Heart left ventricle (tissue), 16 donors: ENCODE measurements around the gene LRMDA. TPM values are rescaled to one million over a fixed set of nuclear protein-coding genes. Genes with fewer than 3 reads are reported as not detected.

ENCODE experiments used
- ATAC-seq, 4 donors: fragments of 200-7000 bp; cut with Tn5 transposase; one replicate each; pipeline ENCODE4 v1.9.1; 2020 to 2022; ENCODE audit warnings: moderate library complexity in 4 of 4, mild to moderate bottlenecking in 3 of 4, moderate number of reproducible peaks in 1 of 4
- DNase-seq, 5 donors: peaks; one replicate each; pipeline ENCODE4 v3.0.0-alpha.2; 2020
- H3K27ac ChIP-seq, 12 donors: fragments of 200-600 bp; sonication (generic) in 4 of 12; one replicate each; pipeline versions ENCODE4 v1.5.0 to v1.8.0; 2016 to 2022; ENCODE audit warnings: mild to moderate bottlenecking in 2 of 12
- H3K27me3 ChIP-seq, 9 donors: fragments of 200-600 bp; sonication (generic) in 2 of 9; one replicate each; pipeline versions ENCODE4 v1.5.1 to v1.8.0; 2016 to 2022; ENCODE audit warnings: mild to moderate bottlenecking in 3 of 9
- H3K36me3 ChIP-seq, 9 donors: fragments of 200-600 bp; sonication (generic) in 2 of 9; one replicate each; pipeline versions ENCODE4 v1.5.0 to v1.8.0; 2018 to 2022; ENCODE audit warnings: mild to moderate bottlenecking in 2 of 9
- H3K4me1 ChIP-seq, 12 donors: fragments of 200-600 bp; sonication (generic) in 4 of 12; one replicate each; pipeline versions ENCODE4 v1.5.0 to v1.8.0; 2016 to 2022; ENCODE audit warnings: mild to moderate bottlenecking in 3 of 12
- H3K4me3 ChIP-seq, 12 donors: fragments of 200-600 bp; sonication (generic) in 4 of 12; one replicate each; pipeline versions ENCODE4 v1.5.0 to v1.8.0; 2017 to 2022; ENCODE audit warnings: mild to moderate bottlenecking in 9 of 12, moderate library complexity in 4 of 12
- H3K9me3 ChIP-seq, 12 donors: fragments of 200-600 bp; sonication (generic) in 4 of 12; one replicate each; pipeline versions ENCODE4 v1.5.0 to v1.8.0; 2016 to 2022; ENCODE audit warnings: mild to moderate bottlenecking in 1 of 12
- CTCF ChIP-seq, 12 donors: fragments of 200-600 bp; sonication (generic) in 4 of 12; IDR thresholded peaks; one replicate each; pipeline versions ENCODE4 v1.5.0 to v1.8.0; 2018 to 2022; ENCODE audit warnings: antibody characterized with exemption in 12 of 12, mild to moderate bottlenecking in 5 of 12
- POLR2A ChIP-seq, 2 donors: fragments of 450-650 bp; IDR thresholded peaks; one replicate each; pipeline ENCODE4 v1.6.1; 2017; ENCODE audit warnings: antibody characterized with exemption in 2 of 2, mild to moderate bottlenecking in 2 of 2, moderate library complexity in 2 of 2
- WGBS, 4 donors: extraction: QIAGEN DNeasy Blood & Tissue Kit in 2 of 4; methylation state at CpG; one replicate each; pipeline versions ENCODE4 v1.1.5 to v1.1.7; 2013 to 2018; 5-methylcytosine and 5-hydroxymethylcytosine counted together
- intact Hi-C, 10 donors: fragments of 100-400 bp; cut with DNase I; formaldehyde crosslinking; loops; one replicate each; pipeline versions ENCODE4 v1.11.1 to v1.14.2; 2022
- polyA plus RNA-seq, 2 donors: library from polyadenylated mRNA; stranded (reverse); fragments of 200-250 nt; gene quantifications; one replicate each; pipeline ENCODE4 v1.2.3, GENCODE V29; 2013
- total RNA-seq, 9 donors: library from RNA; depleted of rRNA in 2 of 9; stranded (reverse); fragments of >200 nt in 2 of 9; fragmentation: NEBNext Ultra II Directional in 3 of 9; extraction: Animal tissue kit (Norgen Biotek cat#: 25700) in 3 of 9; gene quantifications; one replicate each; pipeline versions ENCODE4 v1.1.0 to v1.2.4, GENCODE V29; 2016 to 2023
- donor health status: ischemic (EF 13 %, LVEDD 7.1; RV severe dilation, severe dysfunction).
- donor health status: healthy with polysubstance abuse.
- donor health status: DM: no; HTN: yes; CAD: no.
- donor health status: DM: no; HTN: no; CAD: no.
- donor health status: ischemic (EF 25% LVEDD 6.9; RV normal size, moderate dysfunction).
- donor health status: ischemic (EF 25% LVEDD 5.7; RV mildly dilated, moderate dysfunction).
- donor health status: healthy.
- donor health status: DM: yes; HTN: yes; CAD: no.
- donor health status: ischemic (EF 35%, LVEDD 5.7; RV mildly dilated, moderate dysfunction).
- donor health status: nonischemic (EF 11% LVEDD 7.7; RV severe dilation, severe dysfunction).
- donor health status: DM: yes; HTN: yes; CAD: no.
- donor health status: PGD.
- donor health status: ischemic (EF 29% LVEDD 5.4; RV normal size, mild dysfunction).
- donor health status: nonischemic (EF 23%, LVEDD 6.1; RV moderate dilation, normal function).

Gene LRMDA
- total and polyA plus RNA-seq, 11 donors, result 2.4 to 34.4 (median 14.9) TPM

DNA sequence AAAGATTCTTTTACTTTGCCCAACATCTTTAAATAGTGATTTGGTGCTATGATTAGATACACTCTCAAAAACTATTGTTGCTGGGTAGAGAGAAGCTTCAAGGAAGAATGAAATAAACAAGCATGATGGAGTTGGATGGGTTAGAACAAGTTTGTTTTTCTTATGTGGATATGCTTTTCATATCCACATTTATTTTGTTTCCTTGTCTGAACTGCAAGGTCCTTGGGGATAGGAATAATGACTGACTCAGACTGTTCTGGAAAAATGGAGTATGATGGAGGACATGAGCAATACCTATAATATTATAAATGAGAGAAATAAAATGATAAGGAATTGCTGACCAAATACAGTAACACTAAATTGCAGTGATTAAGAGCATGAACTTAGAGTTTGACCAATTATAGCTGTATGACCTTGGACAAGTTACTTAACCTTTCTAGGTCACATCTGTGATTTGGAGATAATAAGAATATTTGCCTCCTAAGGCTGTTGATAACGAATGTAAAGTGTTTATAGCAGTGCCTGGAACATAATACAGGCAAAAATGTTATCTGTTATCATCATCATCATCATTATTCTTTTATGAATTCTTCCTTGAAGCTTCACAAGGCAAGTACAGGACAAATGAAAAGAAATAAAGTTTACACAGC is 847.5 kb downstream of the LRMDA start:
- WGBS, 4 donors, result 50 to 60% (median 52%) methylated on average over 1 of the region's 1 CpG
- Histone ChIP-seq H3K9me3 (peaks cover 0 to 28% (median 19%) of the 10 kb centered on the region in 12 donors), H3K27ac (no peak overlapping the region), H3K36me3 (no peaks in the 10 kb centered on the region), H3K4me3 (no peak overlapping the region), H3K27me3 (no peaks in the 10 kb centered on the region), H3K4me1 (peaks cover 0 to 13% (median 0%) of the 10 kb centered on the region in 12 donors)
- ATAC-seq (no peak), DNase-seq (no peak)
- TF ChIP-seq CTCF (IDR thresholded peaks at IDR 0.05), result no peak
- TF ChIP-seq POLR2A (IDR thresholded peaks at IDR 0.05), result no peak
- intact Hi-C loops, result no loop called here

DNA sequence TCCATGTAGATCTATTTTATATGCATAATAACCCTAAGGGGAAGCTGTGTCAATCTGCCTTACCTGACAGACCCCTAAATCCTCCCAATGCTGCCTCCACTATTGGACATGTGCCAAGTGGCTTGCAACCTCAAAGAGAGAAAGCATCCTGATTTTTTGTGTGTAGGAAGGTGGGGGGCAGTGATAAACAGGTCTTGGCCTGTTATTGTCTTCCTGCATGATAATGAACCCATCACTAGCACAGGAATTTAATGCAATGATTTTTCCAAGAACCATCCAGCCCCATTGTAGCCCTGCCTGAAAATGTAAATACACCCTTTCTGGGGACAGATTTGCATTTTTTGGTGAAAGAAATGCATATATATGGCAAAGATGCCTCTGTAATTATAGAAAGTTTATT is 850.2 kb downstream of the LRMDA start:
- H3K4me3 ChIP-seq, result no peak overlapping the region
- H3K36me3 ChIP-seq, result no peaks in the 10 kb centered on the region
- intact Hi-C loops, result no loop called here
- TF ChIP-seq CTCF (IDR thresholded peaks at IDR 0.05), result no peak
- no peak for TF ChIP-seq POLR2A (IDR thresholded peaks at IDR 0.05)
- H3K4me1 ChIP-seq, result peaks cover 0 to 13% (median 0%) of the 10 kb centered on the region in 12 donors
- ATAC-seq (no peak), DNase-seq (no peak)
- H3K9me3 ChIP-seq, result peaks cover 0 to under 1% (median 0%) of the 10 kb centered on the region in 12 donors
- no peak overlapping the region for H3K27ac ChIP-seq
- no peaks in the 10 kb centered on the region for H3K27me3 ChIP-seq

DNA sequence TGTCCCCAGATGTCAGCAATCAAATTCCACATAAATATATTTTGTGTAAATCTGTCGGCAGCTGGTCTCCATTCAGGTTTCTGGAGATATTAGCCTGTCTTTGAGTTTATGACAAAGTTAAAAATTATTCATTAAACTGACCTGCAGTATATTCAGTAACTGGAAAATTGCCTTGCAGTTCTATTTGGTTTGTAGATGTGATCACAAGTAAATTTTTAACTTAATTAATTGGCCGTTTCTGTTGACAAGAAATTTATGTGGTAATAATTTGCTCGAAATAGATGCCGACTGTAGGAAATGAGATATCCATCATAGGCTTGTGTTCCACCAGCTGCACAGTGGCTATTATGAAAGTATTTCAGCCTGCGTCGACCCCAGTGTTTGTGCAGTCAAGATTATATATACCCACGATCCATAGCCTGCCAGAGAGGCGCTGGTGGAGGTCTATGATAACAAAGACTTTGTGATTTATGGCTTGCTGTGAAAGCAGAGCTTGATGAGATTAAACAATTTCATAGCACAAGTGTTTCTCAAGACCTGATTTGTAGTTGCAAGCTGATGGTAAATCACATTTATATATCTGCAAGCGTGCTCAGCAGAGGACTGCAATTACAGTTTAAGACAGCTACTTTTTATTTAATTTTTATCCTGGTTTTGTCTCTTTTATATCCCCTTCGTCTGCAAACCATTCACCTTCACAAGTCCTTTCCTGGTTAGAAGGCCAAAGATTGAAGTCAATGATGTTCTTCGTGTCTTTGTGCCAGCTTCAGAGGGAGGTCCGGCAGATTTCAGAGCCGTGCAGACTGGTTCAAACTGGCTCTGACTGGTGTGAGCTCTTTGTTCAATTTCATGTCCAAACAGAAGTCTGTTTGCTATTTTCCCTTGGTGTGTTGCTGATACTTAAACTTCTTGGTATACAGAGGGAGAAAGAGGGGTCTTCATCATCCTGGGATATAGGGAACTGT is 850.9 kb downstream of the LRMDA start:
- Histone ChIP-seq H3K27ac (peak overlapping the region in 1 of 12 donors; percentile 20), H3K27me3 (no peaks in the 10 kb centered on the region), H3K4me3 (no peak overlapping the region), H3K9me3 (no peaks in the 10 kb centered on the region), H3K4me1 (peaks cover 0 to 13% (median 0%) of the 10 kb centered on the region in 12 donors), H3K36me3 (no peaks in the 10 kb centered on the region)
- 69 to 78% (median 72%) methylated on average over 13 of the region's 13 CpGs for WGBS, 4 donors
- intact Hi-C loops, result no loop called here
- no peak for DNase-seq
- TF ChIP-seq POLR2A (IDR thresholded peaks at IDR 0.05) (no peak), CTCF (IDR thresholded peaks at IDR 0.05) (no peak)
- ATAC-seq, result no peak

DNA sequence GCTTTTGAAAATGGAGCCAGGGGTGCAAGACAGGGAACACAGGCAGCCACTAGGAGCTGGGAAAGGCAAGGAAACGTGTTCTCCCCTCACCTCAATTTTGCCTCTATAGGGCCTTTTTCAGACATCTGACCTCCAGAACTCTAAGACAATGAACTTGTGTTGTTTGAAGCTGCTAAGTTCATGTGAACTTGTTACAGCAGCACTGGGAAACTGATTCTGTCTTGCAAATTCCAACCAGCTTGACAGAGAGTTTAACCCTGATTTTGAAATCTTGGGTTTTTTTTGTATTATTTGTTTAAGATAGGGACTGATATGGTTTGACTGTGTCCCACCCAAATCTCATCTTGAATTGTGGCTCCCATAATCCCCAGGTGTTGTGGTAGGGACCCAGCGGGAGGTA is 852.9 kb downstream of the LRMDA start:
- WGBS, 4 donors, result 93 to 100% (median 100%) methylated on average over 2 of the region's 2 CpGs
- intact Hi-C loops, result no loop called here
- Histone ChIP-seq H3K4me3 (no peak overlapping the region), H3K27ac (no peak overlapping the region), H3K36me3 (no peaks in the 10 kb centered on the region), H3K4me1 (no peaks in the 10 kb centered on the region), H3K9me3 (no peaks in the 10 kb centered on the region), H3K27me3 (no peaks in the 10 kb centered on the region)
- TF ChIP-seq POLR2A (IDR thresholded peaks at IDR 0.05) (no peak), CTCF (IDR thresholded peaks at IDR 0.05) (no peak)
- DNase-seq (no peak), ATAC-seq (no peak)
